Measurements from ENCODE around the gene ALDH3A2. TPM values are rescaled to one million over a fixed set of nuclear protein-coding genes. Genes with fewer than 3 reads are reported as not detected.

ALDH3A2 gene
- polyA plus RNA-seq (ENCODE audit: insufficient read length): 37.3 TPM

- DNase-seq: peak; percentile 94
These were observed at the start of gene ALDH3A2 for GRCh38 chr17:19648475-19649273. Gene ALDH3A2, plus strand, starts transcription at chr17:19648751. Its CDS starts 221 bp downstream, at chr17:19648972.

- no peak for DNase-seq
These were observed 38.2 kb upstream of the ALDH3A2 start for GRCh38 chr17:19610311-19610710.

DNA sequence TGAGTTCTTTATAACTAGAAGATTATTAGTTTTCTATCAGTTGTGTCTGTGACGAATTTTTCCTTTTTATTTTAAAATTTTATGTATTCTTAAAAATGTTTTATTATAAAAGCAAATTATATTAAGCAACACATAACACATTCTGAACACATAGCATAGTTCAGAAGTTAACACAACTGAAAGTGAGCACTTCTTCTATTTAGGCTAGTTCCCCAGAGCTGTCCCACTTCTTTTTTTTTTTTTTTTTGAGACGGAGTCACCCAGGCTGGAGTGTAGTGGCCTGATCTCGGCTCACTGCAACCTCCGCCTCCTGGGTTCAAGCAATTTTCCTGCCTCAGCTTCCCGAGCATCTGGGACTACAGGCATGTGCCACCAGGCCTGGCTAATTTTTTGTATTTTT lies 37.7 kb upstream of the ALDH3A2 start:
- no peak for DNase-seq

DNA sequence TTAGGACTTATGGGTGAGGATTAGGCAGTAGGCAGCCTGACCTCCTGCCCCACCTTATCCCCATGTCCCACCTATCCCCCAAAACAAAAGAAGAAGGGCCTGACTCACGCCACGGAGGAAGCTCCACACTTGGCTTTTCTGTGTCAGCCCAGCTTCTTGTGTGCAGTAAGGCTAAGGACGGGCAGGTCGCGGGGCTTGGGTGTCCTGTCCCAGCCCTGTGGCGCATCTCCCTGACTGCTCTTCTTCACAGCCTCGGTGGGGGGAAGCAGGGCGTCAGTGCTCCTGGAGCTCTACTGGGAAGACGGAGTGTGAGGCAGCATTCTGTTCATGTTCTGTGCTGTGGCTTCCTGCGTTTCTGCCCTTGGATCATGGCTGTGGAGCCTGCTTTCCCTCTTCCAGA lies 34.6 kb upstream of the ALDH3A2 start:
- DNase-seq: no peak

DNA sequence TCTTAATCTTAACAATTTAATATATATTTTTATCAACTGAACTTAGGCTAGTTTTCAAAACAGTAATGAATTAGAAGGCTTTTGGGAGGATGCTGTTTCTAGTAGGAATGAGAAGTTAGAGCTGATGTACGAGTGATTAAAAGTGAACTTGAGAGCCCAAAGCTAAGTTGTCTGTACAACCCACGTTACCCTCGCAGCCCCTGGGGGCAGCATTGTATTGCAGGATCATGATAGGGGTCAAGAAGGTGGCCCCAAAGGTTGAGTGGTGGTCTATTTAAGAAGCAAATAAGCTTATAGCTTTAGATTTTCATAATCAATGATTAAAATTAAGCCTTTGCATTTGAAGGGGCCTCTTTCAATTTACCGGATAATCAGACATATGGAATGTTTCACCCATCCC lies 33.7 kb upstream of the ALDH3A2 start:
- no peak for DNase-seq

DNA sequence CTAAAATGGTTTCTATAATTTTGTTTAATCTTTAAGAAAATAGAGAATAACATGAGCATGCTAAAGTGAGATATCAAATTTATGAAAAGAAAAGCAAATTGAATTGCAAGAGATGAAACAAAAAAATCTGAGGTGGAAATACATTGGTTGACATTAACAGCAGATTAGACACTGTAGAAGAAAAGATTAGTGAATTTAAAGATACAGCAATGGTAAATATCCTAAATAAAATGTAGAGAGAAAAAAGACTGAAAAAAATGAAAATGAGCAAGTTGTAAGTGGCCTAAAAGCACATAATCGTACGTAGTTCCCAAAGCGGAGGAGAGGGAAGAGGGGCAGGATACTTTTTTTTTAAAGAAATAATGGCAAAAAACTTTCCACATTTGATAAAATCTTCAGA lies 30.5 kb upstream of the ALDH3A2 start:
- no peak for DNase-seq

GRCh38 chr17:19619705-19620325 lies 28.7 kb upstream of the ALDH3A2 start:
- no peak for DNase-seq

DNA sequence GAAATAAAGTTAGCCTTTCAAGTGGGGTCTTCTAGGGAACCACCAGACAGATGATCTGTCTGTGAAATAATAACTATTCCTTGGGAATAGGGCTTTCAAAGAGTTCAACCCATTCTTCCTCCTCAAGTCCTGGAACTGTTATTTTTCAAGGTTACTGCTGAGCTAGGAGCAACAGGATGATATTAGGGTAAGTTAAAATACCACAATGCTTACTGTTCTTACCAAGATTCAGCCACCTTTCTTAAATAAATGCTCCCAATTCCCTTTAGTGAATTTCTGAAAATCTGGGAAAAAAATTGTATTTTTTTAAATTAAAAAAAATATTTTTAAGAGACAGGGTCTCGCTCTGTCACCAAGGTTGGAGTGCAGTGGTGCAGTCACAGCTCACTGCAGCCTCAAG lies 26.9 kb upstream of the ALDH3A2 start:
- no peak for DNase-seq

GRCh38 chr17:19626079-19626478 lies 22.5 kb upstream of the ALDH3A2 start:
- no peak for DNase-seq

- no peak for DNase-seq
These were observed 19.1 kb upstream of the ALDH3A2 start for GRCh38 chr17:19629449-19629848.

- no peak for DNase-seq
These were observed 18.5 kb upstream of the ALDH3A2 start for GRCh38 chr17:19630035-19630434.

DNA sequence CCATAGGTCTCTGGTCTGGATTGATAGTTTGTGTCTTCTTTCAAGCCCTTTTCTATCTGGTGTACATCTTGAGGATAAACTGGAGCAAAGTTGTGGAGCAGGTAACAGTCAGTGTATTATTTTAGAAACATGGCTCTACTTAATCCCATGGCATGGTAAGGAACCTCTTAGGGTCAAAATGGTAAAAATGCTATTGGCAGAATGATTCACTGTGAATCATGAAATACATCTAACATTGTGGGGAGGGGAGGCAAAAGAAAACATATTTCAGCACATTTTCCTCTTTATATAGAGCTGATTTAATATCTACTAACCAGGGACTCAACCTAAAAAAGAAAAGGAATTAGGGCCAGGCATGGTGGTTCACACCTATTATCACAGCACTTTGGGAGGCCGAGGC lies 17.9 kb upstream of the ALDH3A2 start:
- no peak for DNase-seq

- DNase-seq: no peak
These were observed 16.6 kb upstream of the ALDH3A2 start for GRCh38 chr17:19631905-19632304.

DNA sequence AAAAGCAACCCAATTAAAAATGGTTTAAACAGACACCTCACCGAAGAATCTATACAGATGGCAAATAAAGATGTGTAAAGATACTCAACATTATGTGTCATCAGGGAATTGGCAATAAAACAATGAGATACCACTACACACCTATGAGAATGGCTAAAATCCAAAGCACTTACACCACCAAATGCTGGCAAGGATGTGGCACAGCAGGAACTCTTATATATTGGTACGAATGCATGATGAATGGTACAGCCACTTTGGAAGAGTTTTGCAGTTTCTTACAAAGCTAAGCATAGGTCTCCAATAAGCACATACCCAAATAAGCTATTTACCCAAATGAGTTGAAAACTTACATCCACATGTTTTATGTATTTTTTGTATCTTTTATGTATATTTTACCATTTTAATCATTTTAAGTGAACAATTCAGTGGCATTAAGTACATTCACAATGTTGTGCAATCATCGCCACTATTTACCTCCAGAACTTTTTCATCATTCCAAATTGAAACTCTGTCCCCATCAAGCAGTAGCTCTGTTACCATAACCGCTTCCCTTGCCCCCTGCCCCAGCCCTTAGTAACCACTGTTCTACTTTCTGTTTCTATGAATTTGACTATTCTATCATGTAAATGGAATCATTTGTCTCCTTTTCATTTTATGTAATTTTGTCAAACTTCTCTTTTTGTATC lies 6.7 kb upstream of the ALDH3A2 start:
- no peak for DNase-seq

- no peak for DNase-seq
These were observed 6.1 kb upstream of the ALDH3A2 start for GRCh38 chr17:19642373-19642893.

DNA sequence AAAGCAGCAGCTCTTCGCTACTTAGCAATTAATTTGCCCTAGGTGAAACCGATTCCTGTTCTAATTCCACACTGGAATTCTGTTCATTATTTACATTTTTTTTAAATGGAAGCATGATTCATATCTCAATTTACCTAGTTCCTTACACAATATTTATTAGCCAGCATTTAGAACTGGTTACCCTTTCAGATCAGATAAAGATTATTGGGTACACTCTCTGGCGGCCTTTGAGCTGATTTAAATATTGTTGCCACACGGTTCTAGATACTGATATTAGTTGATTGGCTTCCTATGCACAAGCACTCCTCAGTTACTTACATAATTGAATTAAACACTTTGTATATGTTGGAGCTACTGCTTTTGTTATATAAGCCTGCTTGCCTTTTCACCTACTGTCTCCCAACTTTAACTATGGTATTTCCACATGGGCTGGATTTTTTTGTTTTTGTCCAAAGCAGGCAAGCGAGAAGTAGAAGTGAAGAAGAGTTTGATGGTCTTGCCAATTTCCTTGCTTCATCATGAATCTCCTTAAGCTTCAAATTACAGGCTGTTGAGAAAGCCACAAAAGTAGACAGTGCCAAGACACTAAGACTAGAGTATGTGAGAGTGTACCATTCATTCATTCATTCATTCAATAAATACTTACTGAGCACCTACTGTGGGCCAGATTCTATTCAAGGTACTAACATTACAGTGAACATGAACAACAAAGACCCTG lies 3.9 kb upstream of the ALDH3A2 start:
- no peak for DNase-seq

DNA sequence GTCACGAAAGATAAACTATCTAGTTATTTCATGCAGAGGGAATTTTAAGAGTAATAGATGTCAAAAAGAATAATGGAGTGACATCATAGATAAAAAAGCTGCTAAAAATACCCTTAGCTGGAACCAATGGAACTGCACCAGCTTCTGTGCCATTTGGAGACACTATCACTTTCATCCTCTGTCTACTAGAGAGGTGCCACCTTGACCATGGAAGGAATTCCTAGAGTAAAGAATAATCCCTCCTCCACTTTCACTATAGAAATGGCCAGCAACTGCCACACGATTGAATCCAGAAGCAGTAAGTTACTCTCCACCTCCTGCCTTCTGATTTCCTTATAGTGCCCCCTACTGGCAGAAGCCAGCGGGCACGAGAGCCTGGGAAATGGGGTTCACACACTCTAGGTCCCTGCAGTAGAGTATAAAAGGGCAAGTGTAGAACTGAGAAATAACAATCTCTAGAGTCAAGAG lies 2.8 kb upstream of the ALDH3A2 start:
- peak; percentile 6 for DNase-seq

DNA sequence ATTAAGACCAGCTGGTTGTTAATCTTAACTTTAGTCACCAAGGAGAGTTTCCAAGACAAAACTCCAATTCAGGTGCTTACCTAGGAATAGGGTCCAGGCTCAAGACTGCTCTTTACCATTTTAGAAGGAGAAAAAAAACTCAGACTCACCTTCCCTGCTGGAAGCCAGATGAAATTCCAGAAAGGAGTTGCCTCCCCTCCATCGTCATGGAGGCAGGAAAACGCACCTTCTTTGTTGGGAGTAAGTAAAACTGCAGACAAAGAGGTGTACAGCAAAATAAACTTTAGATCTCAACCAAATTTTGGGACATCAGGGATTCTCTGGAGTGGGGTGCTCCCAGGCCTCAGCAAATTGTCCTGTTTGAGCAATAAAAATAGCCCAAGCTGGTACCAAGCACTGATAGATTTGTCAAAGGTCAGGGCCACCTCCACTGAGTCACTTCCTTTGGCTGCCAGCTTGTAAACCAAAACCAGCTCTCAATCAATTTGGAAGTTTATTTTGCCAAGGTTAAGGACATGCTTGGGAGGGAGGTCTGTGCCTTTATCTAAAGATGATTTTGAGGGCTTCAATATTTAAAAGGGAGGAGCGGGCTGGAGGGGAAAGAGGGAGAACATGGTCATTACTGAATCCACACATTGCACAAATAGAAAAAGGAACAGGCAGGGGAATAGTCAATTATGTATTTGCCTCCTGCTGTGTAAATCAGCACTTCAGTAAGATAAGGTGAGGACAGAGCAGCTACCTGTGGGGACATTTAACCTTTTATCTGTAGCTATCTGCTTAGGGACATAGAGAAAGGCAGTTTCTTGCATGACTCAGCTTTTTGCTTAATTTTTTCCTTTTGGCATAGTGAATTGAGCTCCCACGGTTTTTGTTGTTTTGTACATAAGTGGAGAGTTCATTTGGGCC lies 1.5 kb upstream of the ALDH3A2 start:
- no peak for DNase-seq

DNA sequence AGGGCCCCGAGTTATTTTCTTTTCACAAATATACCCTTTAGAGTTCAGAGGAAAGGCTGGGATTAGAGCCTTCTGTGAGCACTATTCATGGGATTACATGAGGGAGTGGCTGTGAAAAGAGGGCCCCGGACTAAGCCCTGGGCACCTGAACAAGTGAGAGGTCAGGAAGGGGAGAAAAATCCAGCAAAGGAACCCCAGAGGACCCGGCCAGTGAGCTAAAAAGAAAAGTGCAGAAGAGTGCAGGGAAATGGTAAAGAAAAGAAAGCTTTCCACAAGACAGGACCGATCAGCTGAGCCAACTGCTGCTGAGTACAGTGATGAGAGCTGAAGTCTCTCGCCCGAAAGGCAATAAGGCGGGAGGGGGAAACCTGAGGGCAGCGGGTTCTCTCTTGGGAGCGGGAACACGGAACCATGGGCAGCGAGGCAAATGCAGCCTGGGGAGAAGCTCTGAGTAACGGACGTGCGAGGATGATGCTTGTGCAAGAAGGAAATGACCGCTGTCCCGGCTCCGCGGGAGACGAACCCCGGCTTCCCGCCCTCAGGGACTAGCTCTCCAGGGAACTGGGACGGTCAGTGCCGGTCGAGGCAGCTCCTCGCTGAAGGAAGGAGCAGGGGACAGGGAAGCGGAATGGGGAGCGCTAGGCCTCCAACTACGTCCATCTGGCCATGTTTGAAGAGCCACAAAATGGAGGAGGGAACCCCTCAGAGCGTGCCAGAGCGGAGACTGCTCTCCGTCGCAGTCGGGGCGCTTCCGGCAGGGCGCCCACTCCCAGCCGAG lies 665 bp upstream of the ALDH3A2 start:
- DNase-seq: peak; percentile 59

DNA sequence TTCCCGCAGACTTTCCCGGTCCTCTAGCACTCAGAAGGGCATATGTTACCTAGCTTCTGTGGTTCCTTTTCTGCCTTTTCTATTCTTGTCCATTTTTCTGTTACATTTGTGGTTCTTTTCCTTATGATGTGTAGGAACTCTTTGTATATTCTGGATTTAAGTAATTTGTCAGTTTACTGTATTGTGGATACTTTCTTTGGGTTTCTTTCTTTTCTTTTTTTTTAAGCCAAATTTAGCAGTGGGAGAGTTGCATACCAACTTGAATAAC lies 657 bp downstream of the ALDH3A2 start:
- no peak for DNase-seq

- DNase-seq: no peak
These were observed 2.3 kb downstream of the ALDH3A2 start for GRCh38 chr17:19650826-19651225.

Data from hindlimb muscle (tissue), 1 donor.